Measurements from ENCODE around the gene CEP104. TPM values are rescaled to one million over a fixed set of nuclear protein-coding genes. Genes with fewer than 3 reads are reported as not detected.

CEP104 gene
- total and polyA plus RNA-seq, 10 of the 15 experiments (the other 5 are each of a cell fraction or from before 2014, with no cell fraction given): 7.2 to 34.8 (median 19.3) TPM

DNA sequence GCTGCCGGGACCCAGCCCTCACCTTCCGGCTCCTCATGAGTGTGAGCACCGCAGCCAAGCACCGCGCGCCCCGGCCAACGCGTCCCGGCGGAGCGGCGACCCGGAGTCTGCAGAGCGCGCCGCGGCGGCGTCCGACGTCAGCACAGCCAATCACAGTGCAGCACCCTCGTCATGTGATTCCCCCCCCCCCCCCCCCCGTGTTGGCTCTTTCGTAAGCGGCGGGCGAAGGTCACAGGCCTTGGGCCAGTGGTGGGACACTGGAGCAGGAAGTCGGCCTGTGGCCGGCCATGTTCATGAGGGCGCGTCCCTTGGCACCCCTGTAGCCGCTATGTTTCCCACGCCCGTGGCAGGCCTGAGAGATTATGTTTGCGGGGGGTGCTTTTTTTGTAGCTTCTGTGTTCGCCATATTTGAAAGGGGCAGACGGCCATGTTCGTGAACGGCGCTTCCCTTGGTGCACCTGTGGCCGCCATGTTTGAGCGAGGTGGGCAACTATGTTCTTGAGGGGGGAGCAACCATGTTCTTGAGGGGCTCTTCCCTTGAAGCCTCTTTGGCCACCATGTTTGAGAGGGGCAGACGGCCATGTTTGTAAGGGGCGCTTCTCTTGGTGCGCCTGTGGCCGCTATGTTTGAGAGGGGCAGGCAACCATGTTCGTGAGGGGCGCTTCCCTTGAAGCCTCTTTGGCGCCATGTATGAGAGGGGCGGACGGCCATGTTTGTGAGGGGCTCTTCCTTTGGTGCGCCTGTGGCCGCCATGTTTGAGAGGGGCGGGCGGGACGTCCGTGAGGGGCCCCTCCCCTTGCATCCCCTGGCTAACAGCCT is 43.3 kb upstream of the CEP104 start, which contains the start of gene C1orf174 (continued):
- TF ChIP-seq SUPT20H (IDR thresholded peaks at IDR 0.05; ENCODE audit: borderline replicate concordance, control insufficient read depth, low read depth, low read length): no peak
- TF ChIP-seq, protein P1, sequence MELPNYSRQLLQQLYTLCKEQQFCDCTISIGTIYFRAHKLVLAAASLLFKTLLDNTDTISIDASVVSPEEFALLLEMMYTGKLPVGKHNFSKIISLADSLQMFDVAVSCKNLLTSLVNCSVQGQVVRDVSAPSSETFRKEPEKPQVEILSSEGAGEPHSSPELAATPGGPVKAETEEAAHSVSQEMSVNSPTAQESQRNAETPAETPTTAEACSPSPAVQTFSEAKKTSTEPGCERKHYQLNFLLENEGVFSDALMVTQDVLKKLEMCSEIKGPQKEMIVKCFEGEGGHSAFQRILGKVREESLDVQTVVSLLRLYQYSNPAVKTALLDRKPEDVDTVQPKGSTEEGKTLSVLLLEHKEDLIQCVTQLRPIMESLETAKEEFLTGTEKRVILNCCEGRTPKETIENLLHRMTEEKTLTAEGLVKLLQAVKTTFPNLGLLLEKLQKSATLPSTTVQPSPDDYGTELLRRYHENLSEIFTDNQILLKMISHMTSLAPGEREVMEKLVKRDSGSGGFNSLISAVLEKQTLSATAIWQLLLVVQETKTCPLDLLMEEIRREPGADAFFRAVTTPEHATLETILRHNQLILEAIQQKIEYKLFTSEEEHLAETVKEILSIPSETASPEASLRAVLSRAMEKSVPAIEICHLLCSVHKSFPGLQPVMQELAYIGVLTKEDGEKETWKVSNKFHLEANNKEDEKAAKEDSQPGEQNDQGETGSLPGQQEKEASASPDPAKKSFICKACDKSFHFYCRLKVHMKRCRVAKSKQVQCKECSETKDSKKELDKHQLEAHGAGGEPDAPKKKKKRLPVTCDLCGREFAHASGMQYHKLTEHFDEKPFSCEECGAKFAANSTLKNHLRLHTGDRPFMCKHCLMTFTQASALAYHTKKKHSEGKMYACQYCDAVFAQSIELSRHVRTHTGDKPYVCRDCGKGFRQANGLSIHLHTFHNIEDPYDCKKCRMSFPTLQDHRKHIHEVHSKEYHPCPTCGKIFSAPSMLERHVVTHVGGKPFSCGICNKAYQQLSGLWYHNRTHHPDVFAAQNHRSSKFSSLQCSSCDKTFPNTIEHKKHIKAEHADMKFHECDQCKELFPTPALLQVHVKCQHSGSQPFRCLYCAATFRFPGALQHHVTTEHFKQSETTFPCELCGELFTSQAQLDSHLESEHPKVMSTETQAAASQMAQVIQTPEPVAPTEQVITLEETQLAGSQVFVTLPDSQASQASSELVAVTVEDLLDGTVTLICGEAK (IDR thresholded peaks at IDR 0.05; ENCODE audit: borderline replicate concordance): peak; percentile 72; the same call in 1 of the 2 replicates
- peak; percentile 97 for TF ChIP-seq NR2F1 (conservative IDR thresholded peaks at IDR 0.05)
- TF ChIP-seq ZSCAN29 (IDR thresholded peaks at IDR 0.05): 0 out of 2 replicates have a peak, but pooled peaks have one; percentile 17
- no peak for TF ChIP-seq PML (IDR thresholded peaks at IDR 0.05; ENCODE audit: low read length)
- peak; percentile 32; the same call in 1 of the 2 replicates for TF ChIP-seq PAX8 (IDR thresholded peaks at IDR 0.05)
- TF ChIP-seq TARDBP (IDR thresholded peaks at IDR 0.05; ENCODE audit: borderline replicate concordance): peak; percentile 67
- peak; percentile 69 for TF ChIP-seq CREB1 (IDR thresholded peaks at IDR 0.05; ENCODE audit: low read depth)
- TF ChIP-seq NFYA (IDR thresholded peaks at IDR 0.05; ENCODE audit: borderline replicate concordance, low read depth, low read length): no peak
- peak; percentile 86 for TF ChIP-seq HCFC1 (IDR thresholded peaks at IDR 0.05; ENCODE audit: low read length)
- peak; percentile 89 for TF ChIP-seq IKZF1 (conservative IDR thresholded peaks at IDR 0.05)
- TF ChIP-seq POLR2A (IDR thresholded peaks at IDR 0.05; ENCODE audit: low read depth, low read length): peak; percentile 85
- TF ChIP-seq RCOR1 (conservative IDR thresholded peaks at IDR 0.05; ENCODE audit: low read depth, low read length): peak; percentile 97
- peak; percentile 54 for TF ChIP-seq MEF2B (IDR thresholded peaks at IDR 0.05; ENCODE audit: partially characterized antibody, poor library complexity, severe bottlenecking)
- peak; percentile 79 for TF ChIP-seq SIX5 (IDR thresholded peaks at IDR 0.05; ENCODE audit: low read depth, low read length, severe bottlenecking)
- TF ChIP-seq ZNF24 (IDR thresholded peaks at IDR 0.05): 0 out of 2 replicates have a peak, but pooled peaks have one; percentile 8
- no peak; a peak in 1 of 4 replicates for TF ChIP-seq IKZF2 (IDR thresholded peaks at IDR 0.05)
- TF ChIP-seq RFX5 (IDR thresholded peaks at IDR 0.05; ENCODE audit: low read depth, low read length): no peak
- no peak for TF ChIP-seq FOS (IDR thresholded peaks at IDR 0.05; ENCODE audit: borderline replicate concordance, extremely low read depth, insufficient read length)
- no peak for TF ChIP-seq BCLAF1 (IDR thresholded peaks at IDR 0.05)
- no peak for TF ChIP-seq IRF4 (IDR thresholded peaks at IDR 0.05; ENCODE audit: low read depth, low read length)
- peak; percentile 96 for TF ChIP-seq NR2C1 (IDR thresholded peaks at IDR 0.05)
- no peak for TF ChIP-seq MYB (IDR thresholded peaks at IDR 0.05; ENCODE audit: borderline replicate concordance, low read depth, low read length)
- TF ChIP-seq POLR2AphosphoS5 (IDR thresholded peaks at IDR 0.05; ENCODE audit: low read length): peak; percentile 73
